Left ventricle myocardium inferior (tissue), 1 donor: Measurements from ENCODE around the gene POLA1. TPM values are rescaled to one million over a fixed set of nuclear protein-coding genes. Genes with fewer than 3 reads are reported as not detected.

ENCODE experiments used
- DNase-seq: peaks from one replicate; pipeline ENCODE4 v3.0.0-alpha.2; 2020
- H3K27ac ChIP-seq: fragments of 200-600 bp; replicated peaks from 2 replicates; pipeline ENCODE4 v1.8.0; 2021
- H3K27me3 ChIP-seq: fragments of 200-600 bp; 2 replicates; pipeline ENCODE4 v1.8.0; 2021; ENCODE audit warnings: low read depth
- H3K36me3 ChIP-seq: fragments of 200-600 bp; 2 replicates; pipeline ENCODE4 v1.8.0; 2021
- H3K4me1 ChIP-seq: fragments of 200-600 bp; 2 replicates; pipeline ENCODE4 v1.8.0; 2021
- H3K4me3 ChIP-seq: fragments of 200-600 bp; 2 replicates; pipeline ENCODE4 v1.8.0; 2021; ENCODE audit warnings: mild to moderate bottlenecking, moderate library complexity
- H3K9me3 ChIP-seq: fragments of 200-600 bp; replicated peaks from 2 replicates; pipeline ENCODE4 v1.8.0; 2021
- intact Hi-C: fragments of 100-400 bp; cut with micrococcal nuclease; formaldehyde crosslinking; loops from one replicate; pipeline ENCODE4 v1.11.0; 2022
- total RNA-seq: library from RNA; stranded (reverse); fragmentation: NEBNext Ultra II Directional; extraction: Animal tissue kit (Norgen Biotek cat#: 25700); gene quantifications from one replicate; pipeline ENCODE4 v1.2.1, GENCODE V29; 2021
- TF ChIP-seq, protein P1 (sequence below): fragments of 200-600 bp; IDR thresholded peaks from 2 replicates; pipeline ENCODE4 v1.8.0; 2021; ENCODE audit warnings: antibody characterized with exemption, mild to moderate bottlenecking, borderline replicate concordance
- donor health status: DM: no; HTN: yes; CAD: no; lungs with severe emphysema.

POLA1 gene
- total RNA-seq, 1 donor from 2014 or later, result 7.3 TPM

DNA sequence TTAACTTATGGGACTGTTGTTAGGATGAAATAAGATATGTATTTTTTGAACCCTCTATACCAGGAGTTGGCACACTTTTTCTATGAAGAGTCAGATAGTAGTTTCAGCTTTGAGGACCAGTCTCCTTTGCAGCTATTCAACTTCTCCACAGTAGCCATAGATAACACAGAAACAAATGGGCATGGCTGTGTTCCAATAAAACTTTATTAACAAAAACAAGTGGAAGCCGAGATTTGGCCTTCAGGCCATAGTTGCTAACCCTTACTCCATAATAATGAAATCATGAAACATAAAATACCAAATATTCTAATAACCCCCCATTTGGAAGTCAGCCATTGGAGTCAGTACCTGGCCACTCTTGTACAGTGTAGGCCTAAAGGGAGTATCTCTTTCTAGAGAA lies 291.4 kb downstream of the POLA1 start:
- TF ChIP-seq, protein P1, sequence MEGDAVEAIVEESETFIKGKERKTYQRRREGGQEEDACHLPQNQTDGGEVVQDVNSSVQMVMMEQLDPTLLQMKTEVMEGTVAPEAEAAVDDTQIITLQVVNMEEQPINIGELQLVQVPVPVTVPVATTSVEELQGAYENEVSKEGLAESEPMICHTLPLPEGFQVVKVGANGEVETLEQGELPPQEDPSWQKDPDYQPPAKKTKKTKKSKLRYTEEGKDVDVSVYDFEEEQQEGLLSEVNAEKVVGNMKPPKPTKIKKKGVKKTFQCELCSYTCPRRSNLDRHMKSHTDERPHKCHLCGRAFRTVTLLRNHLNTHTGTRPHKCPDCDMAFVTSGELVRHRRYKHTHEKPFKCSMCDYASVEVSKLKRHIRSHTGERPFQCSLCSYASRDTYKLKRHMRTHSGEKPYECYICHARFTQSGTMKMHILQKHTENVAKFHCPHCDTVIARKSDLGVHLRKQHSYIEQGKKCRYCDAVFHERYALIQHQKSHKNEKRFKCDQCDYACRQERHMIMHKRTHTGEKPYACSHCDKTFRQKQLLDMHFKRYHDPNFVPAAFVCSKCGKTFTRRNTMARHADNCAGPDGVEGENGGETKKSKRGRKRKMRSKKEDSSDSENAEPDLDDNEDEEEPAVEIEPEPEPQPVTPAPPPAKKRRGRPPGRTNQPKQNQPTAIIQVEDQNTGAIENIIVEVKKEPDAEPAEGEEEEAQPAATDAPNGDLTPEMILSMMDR, result no peak
- Histone ChIP-seq H3K4me1 (no peaks in the 10 kb centered on the region), H3K36me3 (no peaks in the 10 kb centered on the region), H3K9me3 (no peaks in the 10 kb centered on the region), H3K27me3 (no peaks in the 10 kb centered on the region), H3K27ac (no peak overlapping the region), H3K4me3 (no peak overlapping the region)
- intact Hi-C loops, result no loop called here
- DNase-seq, result no peak

- no peak overlapping the region for H3K4me3 ChIP-seq
Observed at GRCh38 chrX:24987731-24988130, 294.0 kb downstream of the POLA1 start.

DNA sequence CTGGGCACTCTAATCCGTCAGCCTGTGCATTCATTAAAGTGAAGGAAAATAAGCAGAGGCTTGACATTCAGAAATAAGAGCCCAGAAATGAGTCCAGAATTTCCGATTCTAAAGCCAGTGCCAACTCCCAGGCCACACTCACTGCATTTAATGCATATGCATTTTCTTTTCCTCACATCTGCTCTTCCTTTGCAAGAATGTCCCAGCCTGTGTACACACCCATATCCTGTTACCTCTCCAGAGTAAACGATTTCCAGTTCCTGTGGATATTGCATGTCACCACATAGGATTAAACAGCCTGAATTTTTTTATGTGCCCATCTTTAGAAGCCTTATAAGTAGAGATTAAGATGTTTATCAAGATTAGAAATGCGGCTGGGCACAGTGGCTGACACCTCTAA lies 294.6 kb downstream of the POLA1 start:
- no peaks in the 10 kb centered on the region for H3K4me1 ChIP-seq
- H3K9me3 ChIP-seq, result no peaks in the 10 kb centered on the region
- H3K36me3 ChIP-seq, result no peaks in the 10 kb centered on the region
- no peak for DNase-seq
- no peak overlapping the region for H3K4me3 ChIP-seq
- H3K27me3 ChIP-seq, result no peaks in the 10 kb centered on the region
- TF ChIP-seq, protein P1, result no peak
- intact Hi-C loops, result no loop called here
- no peak overlapping the region for H3K27ac ChIP-seq

More at GRCh38 chrX:24987731-24988130, 294.0 kb downstream of the POLA1 start:
- H3K27me3 ChIP-seq, result no peaks in the 10 kb centered on the region
- no peak for DNase-seq
- H3K9me3 ChIP-seq, result no peaks in the 10 kb centered on the region
- no peaks in the 10 kb centered on the region for H3K4me1 ChIP-seq
- intact Hi-C loops, result no loop called here
- TF ChIP-seq, protein P1, result no peak
- H3K36me3 ChIP-seq, result no peaks in the 10 kb centered on the region
- no peak overlapping the region for H3K27ac ChIP-seq

DNA sequence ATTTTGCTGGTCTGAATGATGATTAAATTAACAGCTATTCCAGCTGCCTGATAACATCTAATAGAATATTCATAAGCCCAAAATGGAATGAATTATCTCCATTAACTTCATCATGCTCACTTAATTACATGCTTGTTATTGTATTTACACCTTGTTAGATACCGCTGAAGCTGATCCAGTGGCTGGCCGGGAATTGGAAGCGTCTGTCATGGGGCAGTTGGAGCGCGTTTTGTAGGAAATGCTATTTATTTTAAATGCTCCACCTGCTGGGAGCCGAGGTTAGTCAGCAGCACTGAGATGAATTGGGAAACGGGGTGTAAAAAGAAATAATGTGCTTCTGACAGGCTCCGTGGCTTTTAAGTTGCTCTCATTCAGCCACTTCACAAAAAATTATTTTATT lies 296.8 kb downstream of the POLA1 start:
- intact Hi-C loops, result no loop called here
- no peaks in the 10 kb centered on the region for H3K4me1 ChIP-seq
- no peak overlapping the region for H3K4me3 ChIP-seq
- H3K36me3 ChIP-seq, result no peaks in the 10 kb centered on the region
- H3K27me3 ChIP-seq, result no peaks in the 10 kb centered on the region
- no peaks in the 10 kb centered on the region for H3K9me3 ChIP-seq
- no peak for DNase-seq
- TF ChIP-seq, protein P1, result no peak
- no peak overlapping the region for H3K27ac ChIP-seq

GRCh38 chrX:24993879-24994278 lies 300.2 kb downstream of the POLA1 start:
- no peaks in the 10 kb centered on the region for H3K9me3 ChIP-seq
- H3K27me3 ChIP-seq, result no peaks in the 10 kb centered on the region
- no peaks in the 10 kb centered on the region for H3K36me3 ChIP-seq
- intact Hi-C loops, result no loop called here
- H3K4me1 ChIP-seq, result no peaks in the 10 kb centered on the region
- no peak overlapping the region for H3K27ac ChIP-seq
- TF ChIP-seq, protein P1, result no peak
- no peak overlapping the region for H3K4me3 ChIP-seq
- DNase-seq, result no peak

- TF ChIP-seq, protein P1, result no peak
Observed at GRCh38 chrX:24996096-24996709, 302.5 kb downstream of the POLA1 start.

More at GRCh38 chrX:24996096-24996709, 302.5 kb downstream of the POLA1 start:
- no peak for DNase-seq
- Histone ChIP-seq H3K27ac (no peak overlapping the region), H3K4me3 (no peak overlapping the region), H3K27me3 (no peaks in the 10 kb centered on the region), H3K36me3 (no peaks in the 10 kb centered on the region), H3K4me1 (no peaks in the 10 kb centered on the region), H3K9me3 (no peaks in the 10 kb centered on the region)
- intact Hi-C loops, result no loop called here
